ENCODE results near the gene MAPK14. TPM values are rescaled to one million over a fixed set of nuclear protein-coding genes. Genes with fewer than 3 reads are reported as not detected.

Gene MAPK14
- total and polyA plus RNA-seq, 9 of the 15 experiments (the other 6 are each of a cell fraction or from before 2014, with no cell fraction given), result 8.8 to 62.7 (median 35.5) TPM

DNA sequence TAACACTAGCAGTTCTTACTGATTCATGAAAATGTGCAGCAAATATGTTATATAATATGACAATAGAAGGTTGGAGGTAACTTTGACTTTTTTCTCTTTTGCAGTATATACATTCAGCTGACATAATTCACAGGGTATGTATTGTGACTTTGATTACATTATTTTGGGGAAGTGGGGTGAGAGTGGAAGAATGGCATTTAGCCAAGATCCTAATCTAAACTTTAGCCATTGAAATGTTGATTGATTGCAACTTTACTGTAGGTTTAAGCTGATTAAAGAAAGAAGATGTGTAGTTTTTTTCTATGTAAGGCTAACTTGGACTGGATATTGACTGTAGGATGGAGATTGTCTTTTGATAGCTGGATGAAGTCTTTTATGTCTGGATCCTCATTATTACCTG lies 46.0 kb downstream of the MAPK14 start:
- in situ Hi-C loops (cut with MboI) (no loop called here), intact Hi-C loops (cut with micrococcal nuclease) (no loop called here)
- H3K4me2 ChIP-seq (ENCODE audit: insufficient read depth, low read length), result no peak overlapping the region
- peaks cover 4 to 13% of the 10 kb centered on the region in 2 experiments; a peak in 3 of 5 replicates for H3K4me1 ChIP-seq (replicated peaks in 1 of 2; ENCODE audit: control insufficient read depth in 2 of 2, insufficient read depth in 2 of 2, low read length in 2 of 2)
- H3K27me3 ChIP-seq (ENCODE audit: control insufficient read depth in 2 of 2, insufficient read depth in 2 of 2, low read length in 2 of 2), result no peaks in the 10 kb centered on the region
- no peak for ATAC-seq
- FAIRE-seq, result no peak
- H3K9me1 ChIP-seq (ENCODE audit: control insufficient read depth, insufficient read depth, low read length), result no peaks in the 10 kb centered on the region
- no peak overlapping the region for H3K4me3 ChIP-seq
- H2AFZ ChIP-seq (ENCODE audit: low read depth, low read length), result no peak overlapping the region
- H4K20me1 ChIP-seq (replicated peaks; ENCODE audit: control insufficient read depth, insufficient read depth, low read length), result no peaks in the 10 kb centered on the region
- H3K27ac ChIP-seq (ENCODE audit: extremely low read depth, low read depth, low read length), result no peak overlapping the region
- H3K79me2 ChIP-seq (ENCODE audit: control insufficient read depth, insufficient read depth, low read length), result peaks cover 15% of the 10 kb centered on the region; the same call in 2 of the 3 replicates
- BruUV-seq (replicated peaks), result no TSS peak
- no peak overlapping the region for H3K9ac ChIP-seq (ENCODE audit: insufficient read depth in 1 of 2, low read depth in 2 of 2, low read length in 2 of 2)
- CTCF ChIA-PET (ENCODE audit: low intra/inter-chr PET ratio), result no interaction called here
- peaks cover 43% of the 10 kb centered on the region for H3K36me3 ChIP-seq (ENCODE audit: control insufficient read depth, insufficient read depth, low read length)
- POLR2A ChIA-PET, result interaction anchor here (1.1 to 1.8 kb wide), 4 partner anchors 8 to 45 kb away, joined by 3 to 6 read pairs (median 4); no protein-coding TSS in a partner anchor
- peak in 1 of 4 experiments; percentile 24 for DNase-seq (ENCODE audit: extremely low read depth in 1 of 4, low spot score in 3 of 4)
- no peaks in the 10 kb centered on the region for H3K9me3 ChIP-seq (replicated peaks; ENCODE audit: control insufficient read depth, insufficient read depth, low read depth, low read length)
- TF ChIP-seq ZMIZ1 (IDR thresholded peaks at IDR 0.05; ENCODE audit: low read depth in 2 of 2, low read length in 2 of 2), result no peak
- no peak for TF ChIP-seq XRCC4 (IDR thresholded peaks at IDR 0.05; ENCODE audit: extremely low read depth, insufficient read depth, insufficient read length)
- TF ChIP-seq, protein P1, sequence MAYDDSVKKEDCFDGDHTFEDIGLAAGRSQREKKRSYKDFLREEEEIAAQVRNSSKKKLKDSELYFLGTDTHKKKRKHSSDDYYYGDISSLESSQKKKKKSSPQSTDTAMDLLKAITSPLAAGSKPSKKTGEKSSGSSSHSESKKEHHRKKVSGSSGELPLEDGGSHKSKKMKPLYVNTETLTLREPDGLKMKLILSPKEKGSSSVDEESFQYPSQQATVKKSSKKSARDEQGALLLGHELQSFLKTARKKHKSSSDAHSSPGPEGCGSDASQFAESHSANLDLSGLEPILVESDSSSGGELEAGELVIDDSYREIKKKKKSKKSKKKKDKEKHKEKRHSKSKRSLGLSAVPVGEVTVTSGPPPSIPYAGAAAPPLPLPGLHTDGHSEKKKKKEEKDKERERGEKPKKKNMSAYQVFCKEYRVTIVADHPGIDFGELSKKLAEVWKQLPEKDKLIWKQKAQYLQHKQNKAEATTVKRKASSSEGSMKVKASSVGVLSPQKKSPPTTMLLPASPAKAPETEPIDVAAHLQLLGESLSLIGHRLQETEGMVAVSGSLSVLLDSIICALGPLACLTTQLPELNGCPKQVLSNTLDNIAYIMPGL (CRISPR knock-in tag; IDR thresholded peaks at IDR 0.05), result no peak
- TF ChIP-seq GTF2A2 (tag; IDR thresholded peaks at IDR 0.05), result no peak
- no peak for TF ChIP-seq EHMT2 (IDR thresholded peaks at IDR 0.05)
- no peak for TF ChIP-seq FOSL1 (tag; conservative IDR thresholded peaks at IDR 0.05)
- TF ChIP-seq DPF2 (IDR thresholded peaks at IDR 0.05), result no peak
- peak; percentile 75 for TF ChIP-seq MEIS2 (IDR thresholded peaks at IDR 0.05; ENCODE audit: partially characterized antibody)
- TF ChIP-seq BRCA1 (IDR thresholded peaks at IDR 0.05), result no peak
- TF ChIP-seq BRCA1 (CRISPR knock-in tag; IDR thresholded peaks at IDR 0.05), result no peak
- TF ChIP-seq ZNF408 (CRISPR knock-in tag; IDR thresholded peaks at IDR 0.05; ENCODE audit: low read depth), result no peak
- no peak for TF ChIP-seq FOXA1 (IDR thresholded peaks at IDR 0.05; ENCODE audit: borderline replicate concordance)
- no peak for TF ChIP-seq PHF8 (IDR thresholded peaks at IDR 0.05; ENCODE audit: borderline replicate concordance, low read length)
- TF ChIP-seq EP300 (IDR thresholded peaks at IDR 0.05; ENCODE audit: low read length), result no peak
- TF ChIP-seq GATA2 (CRISPR knock-in tag; IDR thresholded peaks at IDR 0.05), result 0 out of 2 replicates have a peak, but pooled peaks have one; percentile 31
- no peak for TF ChIP-seq MCM3 (IDR thresholded peaks at IDR 0.05)
- TF ChIP-seq NFIC (IDR thresholded peaks at IDR 0.05), result peak; percentile 65
- no peak for TF ChIP-seq TAF9B (IDR thresholded peaks at IDR 0.05; ENCODE audit: partially characterized antibody)
